GM10266 (cell line): ENCODE results near the gene TNS1.

Experiments used
- DNase-seq: peaks from one replicate; pipeline ENCODE4 v3.0.0; 2012; ENCODE audit errors: extremely low spot score
- TF ChIP-seq, protein P1 (sequence below): IDR thresholded peaks from 2 replicates; pipeline ENCODE4 v1.5.1; 2012; ENCODE audit warnings: mild to moderate bottlenecking, low read depth; ENCODE audit not compliant: control insufficient read depth, insufficient read depth; ENCODE audit errors: missing control alignments

The TNS1 gene

GRCh38 chr2:218033590-218034496 lies 31.0 kb upstream of the TNS1 start:
- TF ChIP-seq, protein P1, sequence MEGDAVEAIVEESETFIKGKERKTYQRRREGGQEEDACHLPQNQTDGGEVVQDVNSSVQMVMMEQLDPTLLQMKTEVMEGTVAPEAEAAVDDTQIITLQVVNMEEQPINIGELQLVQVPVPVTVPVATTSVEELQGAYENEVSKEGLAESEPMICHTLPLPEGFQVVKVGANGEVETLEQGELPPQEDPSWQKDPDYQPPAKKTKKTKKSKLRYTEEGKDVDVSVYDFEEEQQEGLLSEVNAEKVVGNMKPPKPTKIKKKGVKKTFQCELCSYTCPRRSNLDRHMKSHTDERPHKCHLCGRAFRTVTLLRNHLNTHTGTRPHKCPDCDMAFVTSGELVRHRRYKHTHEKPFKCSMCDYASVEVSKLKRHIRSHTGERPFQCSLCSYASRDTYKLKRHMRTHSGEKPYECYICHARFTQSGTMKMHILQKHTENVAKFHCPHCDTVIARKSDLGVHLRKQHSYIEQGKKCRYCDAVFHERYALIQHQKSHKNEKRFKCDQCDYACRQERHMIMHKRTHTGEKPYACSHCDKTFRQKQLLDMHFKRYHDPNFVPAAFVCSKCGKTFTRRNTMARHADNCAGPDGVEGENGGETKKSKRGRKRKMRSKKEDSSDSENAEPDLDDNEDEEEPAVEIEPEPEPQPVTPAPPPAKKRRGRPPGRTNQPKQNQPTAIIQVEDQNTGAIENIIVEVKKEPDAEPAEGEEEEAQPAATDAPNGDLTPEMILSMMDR, result no peak
- DNase-seq, result peak; percentile 32

DNA sequence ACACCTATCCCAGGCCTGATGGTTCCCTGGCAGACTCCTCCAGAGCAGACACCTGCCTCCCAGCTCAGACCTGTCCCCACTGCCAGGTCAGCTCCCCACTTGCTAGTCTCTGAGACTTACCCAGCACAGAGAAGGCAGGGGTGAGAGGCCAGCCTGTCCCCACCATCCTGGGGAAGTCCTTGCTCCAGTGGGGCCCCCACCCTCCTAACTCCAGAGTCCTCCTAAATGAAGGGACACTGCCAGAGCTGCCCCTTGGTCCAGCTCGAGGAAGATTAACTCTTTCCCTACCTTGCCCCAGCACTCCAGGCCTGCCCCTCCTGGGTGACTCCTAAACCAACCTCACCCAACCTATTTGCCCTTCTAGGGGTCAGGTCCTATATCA lies 30.4 kb upstream of the TNS1 start:
- peak; percentile 10 for DNase-seq
- TF ChIP-seq, protein P1, result no peak

- DNase-seq, result peak; percentile 4
- TF ChIP-seq, protein P1, result no peak
These were observed 29.8 kb upstream of the TNS1 start for GRCh38 chr2:218032336-218033171.

GRCh38 chr2:218031771-218032257 lies 29.0 kb upstream of the TNS1 start:
- no peak for DNase-seq
- TF ChIP-seq, protein P1, result no peak

GRCh38 chr2:218031261-218031660 lies 28.5 kb upstream of the TNS1 start:
- DNase-seq, result no peak
- TF ChIP-seq, protein P1, result no peak

- TF ChIP-seq, protein P1, result no peak
- DNase-seq, result no peak
These were observed 27.8 kb upstream of the TNS1 start for GRCh38 chr2:218030409-218031195.
